ENCODE data around the gene IDH2. TPM values are rescaled to one million over a fixed set of nuclear protein-coding genes. Genes with fewer than 3 reads are reported as not detected.
"Not testable (repeated sequence)": the region's sequence is repeated elsewhere in the genome, so short reads cannot be mapped to it uniquely, and the experiment has no call there.

IDH2 gene
- total RNA-seq, 6 experiments from 2014 or later, result 115 to 371 (median 261) TPM

DNA sequence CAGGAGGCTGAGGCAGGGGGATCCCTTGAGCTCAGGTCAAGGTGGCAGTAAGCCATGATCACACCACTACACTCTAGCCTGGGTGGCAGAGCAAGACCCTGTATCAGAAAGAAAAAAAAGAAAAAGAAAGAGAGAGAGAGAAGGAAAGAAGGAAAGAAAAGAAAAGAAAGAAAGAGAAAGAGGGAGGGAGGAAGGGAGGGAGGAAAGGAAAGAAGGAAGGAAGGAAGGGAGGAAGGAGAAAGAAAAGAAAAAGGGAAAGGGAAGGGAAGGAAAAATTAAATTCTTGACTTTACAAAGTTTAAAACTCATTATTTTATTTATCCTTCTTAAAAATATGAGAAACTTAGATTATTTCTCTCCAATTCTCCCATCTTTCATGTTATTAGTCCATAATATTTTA, 17.1 kb upstream of the IDH2 start:
- intact Hi-C loops (cut with DNase I), result no loop called here
- no peak for ATAC-seq
- no peaks in the 10 kb centered on the region for H3K27me3 ChIP-seq
- no peak for DNase-seq
- no peaks in the 10 kb centered on the region for H3K9me3 ChIP-seq
- no peaks in the 10 kb centered on the region for H3K36me3 ChIP-seq
- H3K4me1 ChIP-seq, result peaks cover 0 to 3% (median under 1%) of the 10 kb centered on the region in 4 donors
- no peak overlapping the region for H3K4me3 ChIP-seq
- TF ChIP-seq, protein P1, sequence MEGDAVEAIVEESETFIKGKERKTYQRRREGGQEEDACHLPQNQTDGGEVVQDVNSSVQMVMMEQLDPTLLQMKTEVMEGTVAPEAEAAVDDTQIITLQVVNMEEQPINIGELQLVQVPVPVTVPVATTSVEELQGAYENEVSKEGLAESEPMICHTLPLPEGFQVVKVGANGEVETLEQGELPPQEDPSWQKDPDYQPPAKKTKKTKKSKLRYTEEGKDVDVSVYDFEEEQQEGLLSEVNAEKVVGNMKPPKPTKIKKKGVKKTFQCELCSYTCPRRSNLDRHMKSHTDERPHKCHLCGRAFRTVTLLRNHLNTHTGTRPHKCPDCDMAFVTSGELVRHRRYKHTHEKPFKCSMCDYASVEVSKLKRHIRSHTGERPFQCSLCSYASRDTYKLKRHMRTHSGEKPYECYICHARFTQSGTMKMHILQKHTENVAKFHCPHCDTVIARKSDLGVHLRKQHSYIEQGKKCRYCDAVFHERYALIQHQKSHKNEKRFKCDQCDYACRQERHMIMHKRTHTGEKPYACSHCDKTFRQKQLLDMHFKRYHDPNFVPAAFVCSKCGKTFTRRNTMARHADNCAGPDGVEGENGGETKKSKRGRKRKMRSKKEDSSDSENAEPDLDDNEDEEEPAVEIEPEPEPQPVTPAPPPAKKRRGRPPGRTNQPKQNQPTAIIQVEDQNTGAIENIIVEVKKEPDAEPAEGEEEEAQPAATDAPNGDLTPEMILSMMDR (IDR thresholded peaks at IDR 0.05), result no peak
- TF ChIP-seq POLR2A (IDR thresholded peaks at IDR 0.05), result no peak
- H3K27ac ChIP-seq, result no peak overlapping the region

DNA sequence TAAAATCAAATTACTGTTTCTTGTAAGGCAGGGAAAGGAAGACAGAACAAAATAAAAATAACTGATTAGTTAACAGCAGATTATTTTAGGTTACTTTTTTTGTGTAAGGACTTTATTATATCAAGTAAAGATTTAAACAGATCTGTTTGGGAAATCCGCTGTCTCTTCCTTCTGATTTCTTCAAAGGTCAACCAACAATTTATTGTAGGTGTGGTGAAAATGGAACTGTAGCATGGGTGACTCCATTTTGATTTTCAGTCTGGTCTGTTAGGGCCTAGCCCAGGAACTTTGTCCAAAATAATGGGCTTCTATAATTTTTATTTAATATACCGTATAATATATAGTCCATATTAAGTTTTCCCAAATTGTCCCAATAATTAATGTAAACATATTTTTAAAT, 13.5 kb upstream of the IDH2 start:
- no peak overlapping the region for H3K4me3 ChIP-seq
- intact Hi-C loops (cut with DNase I), result no loop called here
- no peaks in the 10 kb centered on the region for H3K9me3 ChIP-seq
- TF ChIP-seq, protein P1 (IDR thresholded peaks at IDR 0.05), result no peak
- no peak for TF ChIP-seq POLR2A (IDR thresholded peaks at IDR 0.05)
- H3K36me3 ChIP-seq, result no peaks in the 10 kb centered on the region
- no peaks in the 10 kb centered on the region for H3K27me3 ChIP-seq
- no peak for ATAC-seq
- 91% methylated on average over 2 of the region's 2 CpGs for WGBS (ENCODE audit: insufficient coverage, low coverage, low lambda C conversion rate, missing lambda C conversion rate)
- no peak overlapping the region for H3K27ac ChIP-seq
- DNase-seq, result no peak
- no peaks in the 10 kb centered on the region for H3K4me1 ChIP-seq

DNA sequence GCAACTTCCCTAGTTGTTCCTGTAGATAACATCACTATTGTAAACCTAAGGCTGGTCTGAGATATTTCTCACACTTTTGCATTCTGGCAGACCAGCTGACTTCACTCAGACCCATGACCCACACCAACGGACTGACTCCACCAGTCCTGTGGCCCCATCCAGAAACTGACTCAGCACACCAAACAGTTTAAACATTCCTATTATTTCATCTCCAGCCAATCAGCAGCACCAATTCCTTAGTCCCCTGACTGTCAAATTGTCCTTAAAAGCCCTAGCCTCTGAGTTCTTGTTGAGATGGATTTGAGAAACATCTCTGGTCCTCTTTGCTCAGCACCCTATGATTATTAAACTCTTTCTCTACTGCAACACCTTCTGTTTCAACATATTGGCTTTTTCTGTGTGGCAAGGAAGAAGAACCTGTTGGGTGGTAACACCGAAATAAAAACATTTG, 12.2 kb upstream of the IDH2 start:
- Histone ChIP-seq H3K36me3 (no peaks in the 10 kb centered on the region), H3K27me3 (no peaks in the 10 kb centered on the region), H3K27ac (no peak overlapping the region), H3K9me3 (no peaks in the 10 kb centered on the region), H3K4me3 (no peak overlapping the region), H3K4me1 (no peaks in the 10 kb centered on the region)
- TF ChIP-seq, protein P1 (IDR thresholded peaks at IDR 0.05), result no peak
- TF ChIP-seq POLR2A (IDR thresholded peaks at IDR 0.05), result no peak
- DNase-seq, result no peak
- no peak for ATAC-seq
- intact Hi-C loops (cut with DNase I), result no loop called here
- 23% methylated on average over 1 of the region's 2 CpGs for WGBS (ENCODE audit: insufficient coverage, low coverage, low lambda C conversion rate, missing lambda C conversion rate)

DNA sequence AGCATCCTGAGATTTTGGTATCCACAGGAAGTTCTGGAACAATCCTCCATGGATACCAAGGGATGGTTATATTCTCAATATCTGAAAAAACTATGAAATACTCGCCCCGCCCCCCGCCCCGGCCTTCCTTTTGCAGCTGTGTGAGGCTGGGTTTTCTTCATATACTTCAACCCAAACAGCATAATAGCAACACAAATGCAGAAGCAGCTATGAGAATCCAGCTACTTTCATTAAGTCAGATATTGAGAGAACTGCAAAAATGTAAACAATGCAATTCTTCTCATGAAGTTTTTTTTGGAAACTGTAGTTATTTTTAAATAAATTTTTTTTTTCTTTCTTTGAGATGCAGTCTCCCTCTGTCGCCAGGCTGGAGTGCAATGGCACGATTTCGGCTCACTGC, 10.9 kb upstream of the IDH2 start:
- Histone ChIP-seq H3K36me3 (no peaks in the 10 kb centered on the region), H3K4me3 (no peak overlapping the region), H3K9me3 (no peaks in the 10 kb centered on the region), H3K27ac (no peak overlapping the region), H3K4me1 (no peaks in the 10 kb centered on the region), H3K27me3 (no peaks in the 10 kb centered on the region)
- TF ChIP-seq, protein P1 (IDR thresholded peaks at IDR 0.05), result no peak
- no peak for TF ChIP-seq POLR2A (IDR thresholded peaks at IDR 0.05)
- no peak for ATAC-seq
- intact Hi-C loops (cut with DNase I), result no loop called here
- DNase-seq, result no peak
- 82% methylated on average over 5 of the region's 7 CpGs for WGBS (ENCODE audit: insufficient coverage, low coverage, low lambda C conversion rate, missing lambda C conversion rate)

DNA sequence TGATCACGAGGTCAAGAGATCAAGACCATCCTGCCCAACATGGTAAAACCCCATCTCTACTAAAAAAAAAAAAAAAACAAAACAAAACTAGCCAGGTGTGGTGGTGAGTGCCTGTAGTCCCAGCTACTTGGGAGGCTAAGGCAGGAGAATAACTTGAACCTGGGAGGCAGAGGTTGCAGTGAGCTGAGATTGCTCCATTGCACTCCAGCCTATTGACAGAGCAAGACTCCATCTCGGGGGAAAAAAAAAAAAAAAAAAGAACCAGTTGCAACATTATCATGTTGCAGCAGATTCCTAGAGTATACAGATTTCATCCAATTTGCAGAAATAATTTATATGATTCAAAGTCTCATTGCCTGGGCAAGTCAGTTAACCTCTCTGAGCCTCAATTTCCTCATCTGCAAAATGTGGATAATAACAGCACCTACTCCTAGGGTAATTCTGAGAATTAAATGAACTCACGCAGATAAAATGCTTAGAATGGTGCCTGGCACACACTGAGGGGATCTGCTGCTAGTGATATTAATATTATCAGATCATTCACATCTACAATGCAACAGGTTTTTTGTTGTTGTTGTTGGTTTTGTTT, 7.0 kb upstream of the IDH2 start:
- H3K27me3 ChIP-seq; DNase-seq; H3K9me3 ChIP-seq; H3K4me3 ChIP-seq; ATAC-seq; intact Hi-C loops (cut with DNase I); H3K36me3 ChIP-seq; H3K27ac ChIP-seq: not testable (repeated sequence)
- WGBS (ENCODE audit: insufficient coverage, low coverage, low lambda C conversion rate, missing lambda C conversion rate), result 16% methylated on average over 2 of the region's 3 CpGs
- peaks cover 0 to 11% (median 4%) of the 10 kb centered on the region in 4 donors for H3K4me1 ChIP-seq

DNA sequence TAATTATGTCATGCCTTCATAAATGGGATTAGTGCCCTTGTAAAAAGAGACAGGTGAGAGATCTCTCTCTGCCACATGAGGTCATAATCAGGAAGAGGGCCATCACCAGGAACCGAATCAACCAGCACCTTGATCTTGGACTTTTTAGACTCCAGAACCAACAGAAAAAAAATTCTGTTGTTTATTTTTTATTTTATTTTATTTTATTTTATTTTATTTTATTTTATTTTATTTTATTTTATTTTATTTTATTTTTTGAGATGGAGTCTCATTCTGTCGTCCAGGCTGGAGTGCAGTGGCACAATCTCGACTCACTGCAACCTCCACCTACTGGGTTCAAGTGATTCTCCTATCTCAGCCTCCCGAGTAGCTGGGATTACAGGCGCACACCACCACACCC, 5.8 kb upstream of the IDH2 start:
- ATAC-seq; H3K36me3 ChIP-seq; DNase-seq; H3K9me3 ChIP-seq; H3K4me3 ChIP-seq; intact Hi-C loops (cut with DNase I); H3K27ac ChIP-seq; H3K27me3 ChIP-seq: not testable (repeated sequence)
- 90% methylated on average over 4 of the region's 5 CpGs for WGBS (ENCODE audit: insufficient coverage, low coverage, low lambda C conversion rate, missing lambda C conversion rate)
- peaks cover 0 to 24% (median 8%) of the 10 kb centered on the region in 4 donors for H3K4me1 ChIP-seq
